K562 (cell line): ENCODE data around the gene DLX4. TPM values are rescaled to one million over a fixed set of nuclear protein-coding genes. Genes with fewer than 3 reads are reported as not detected.

ENCODE experiments used
- ATAC-seq: fragments of 200-7000 bp; cut with Tn5 transposase; 3 replicates; pipeline ENCODE4 v1.9.1; 2020; ENCODE audit warnings: moderate library complexity
- BruUV-seq: library from RNA; stranded (reverse); fragments of 400-500 nt; replicated peaks from 2 replicates; lab custom pipeline; 2021; lab: Mats Ljungman, UMichigan
- CTCF ChIA-PET: fragments of 300-600 bp; formaldehyde crosslinking; extraction: SDS; loops from one replicate; lab custom pipeline; 2021; ENCODE audit warnings: low intra/inter-chr PET ratio; lab: Yijun Ruan, JAX
- POLR2A ChIA-PET: fragments of 300-600, 350-650 bp; sonication (Branson Sonifier 250); formaldehyde crosslinking; extraction: SDS; loops from one replicate; lab custom pipeline; 2021; ENCODE audit warnings: antibody characterized with exemption, inconsistent platforms; lab: Yijun Ruan, JAX
- DNase-seq, 4 experiments: peaks; one replicate each; pipeline versions ENCODE4 v3.0.0 to v3.0.0-alpha.2; 2011 to 2018; ENCODE audit warnings: low spot score in 3 of 4, mixed read lengths in 3 of 4; ENCODE audit errors: extremely low read depth in 1 of 4
- FAIRE-seq: peaks from 2 replicates; lab custom pipeline; 2011; peaks lifted over from hg19 to GRCh38; lab: Jason Lieb, UNC
- H2AFZ ChIP-seq: 2 replicates; pipeline ENCODE4 v1.6.0; 2011; ENCODE audit warnings: low read depth, low read length, control low read depth, inconsistent platforms
- H3K27ac ChIP-seq: fragments of 200-600 bp; 3 replicates; pipeline ENCODE4 v1.8.0; 2011; ENCODE audit warnings: low read depth, mild to moderate bottlenecking, control low read depth, inconsistent platforms, low read length, moderate library complexity, mixed read lengths; ENCODE audit errors: extremely low read depth
- H3K27me3 ChIP-seq, 2 experiments: fragments of 300-600 bp in 1 of 2; 2 replicates in 1 of 2; 3 replicates in 1 of 2; pipeline versions ENCODE4 v1.6.0 to v1.8.0; 2011; ENCODE audit warnings: inconsistent platforms in 2 of 2, low read length in 2 of 2, mild to moderate bottlenecking in 1 of 2, mixed read lengths in 1 of 2, moderate library complexity in 1 of 2; ENCODE audit not compliant: control insufficient read depth in 2 of 2, insufficient read depth in 2 of 2
- H3K36me3 ChIP-seq: fragments of 300-600 bp; 3 replicates; pipeline ENCODE4 v1.8.0; 2011; ENCODE audit warnings: mild to moderate bottlenecking, low read length, inconsistent platforms; ENCODE audit not compliant: control insufficient read depth, insufficient read depth
- H3K4me1 ChIP-seq, 2 experiments: fragments of 200-600 bp in 1 of 2; replicated peaks in 1 of 2; 2 replicates in 1 of 2; 3 replicates in 1 of 2; pipeline versions ENCODE4 v1.5.1 to v1.8.0; 2011; ENCODE audit warnings: inconsistent platforms in 2 of 2, low read length in 2 of 2, mild to moderate bottlenecking in 1 of 2, mixed read lengths in 1 of 2, moderate library complexity in 1 of 2; ENCODE audit not compliant: control insufficient read depth in 2 of 2, insufficient read depth in 2 of 2
- H3K4me2 ChIP-seq: 2 replicates; pipeline ENCODE4 v1.6.1; 2011; ENCODE audit warnings: low read length, control low read depth, inconsistent platforms, mixed read lengths; ENCODE audit not compliant: insufficient read depth
- H3K4me3 ChIP-seq: fragments of 200-600 bp; sonication (generic), shearing (Covaris generic); 2 replicates; pipeline ENCODE4 v1.5.1; 2016; ENCODE audit warnings: control low read depth, inconsistent platforms
- H3K79me2 ChIP-seq: fragments of 200-600 bp; 3 replicates; pipeline ENCODE4 v1.8.0; 2011; ENCODE audit warnings: low read length, inconsistent platforms; ENCODE audit not compliant: control insufficient read depth, insufficient read depth
- H3K9ac ChIP-seq, 2 experiments: 2 replicates each; pipeline versions ENCODE4 v1.6.0 to v1.6.1; 2011; ENCODE audit warnings: low read depth in 2 of 2, low read length in 2 of 2, control low read depth in 1 of 2, inconsistent platforms in 1 of 2, mild to moderate bottlenecking in 1 of 2, mixed read lengths in 1 of 2; ENCODE audit not compliant: insufficient read depth in 1 of 2
- H3K9me1 ChIP-seq: one replicate; pipeline ENCODE4 v1.6.0; 2011; ENCODE audit warnings: inconsistent platforms, mild to moderate bottlenecking, low read length, moderate library complexity; ENCODE audit not compliant: control insufficient read depth, insufficient read depth
- H3K9me3 ChIP-seq: replicated peaks from 2 replicates; pipeline ENCODE4 v1.5.1; 2011; ENCODE audit warnings: low read depth, low read length, inconsistent platforms; ENCODE audit not compliant: control insufficient read depth, insufficient read depth
- H4K20me1 ChIP-seq: replicated peaks from 2 replicates; pipeline ENCODE4 v1.6.1; 2011; ENCODE audit warnings: low read length, inconsistent platforms, mixed read lengths; ENCODE audit not compliant: control insufficient read depth, insufficient read depth
- ARID3B ChIP-seq: fragments of 250-450 bp; sonication (Bioruptor Pico); IDR thresholded peaks from 2 replicates; pipeline ENCODE4 v1.4.0; 2020; ENCODE audit warnings: borderline replicate concordance
- ATF6 ChIP-seq: sonication (generic); formaldehyde crosslinking; IDR thresholded peaks from 2 replicates; pipeline ENCODE4 v1.4.0; 2020; ENCODE audit warnings: mild to moderate bottlenecking, missing genetic modification reagents
- ATF7 ChIP-seq: fragments of 450-650 bp; IDR thresholded peaks from 2 replicates; pipeline ENCODE4 v1.7.1; 2014; ENCODE audit warnings: mild to moderate bottlenecking, moderate library complexity
- PURB ChIP-seq: sonication (generic); formaldehyde crosslinking; IDR thresholded peaks from 2 replicates; pipeline ENCODE4 v1.9.0; 2021; ENCODE audit warnings: low read depth, mild to moderate bottlenecking, missing genetic modification reagents
- ZEB2 ChIP-seq: fragments of 450-650 bp; IDR thresholded peaks from 2 replicates; pipeline ENCODE4 v1.6.1; 2016
- ZNF764 ChIP-seq: fragments of 250-450 bp; sonication (Bioruptor Pico); IDR thresholded peaks from 2 replicates; pipeline ENCODE4 v1.4.0; 2020; ENCODE audit warnings: low read depth, mild to moderate bottlenecking, moderate library complexity
- WGBS: fragments of 100-300 bp; shearing (Covaris generic); methylation state at CpG from one replicate; pipeline ENCODE4 v1.1.6; 2016; ENCODE audit warnings: low coverage, mixed read lengths; ENCODE audit not compliant: insufficient coverage; ENCODE audit errors: missing lambda C conversion rate; 5-methylcytosine and 5-hydroxymethylcytosine counted together
- in situ Hi-C: fragments of 300-500 bp; cut with MboI; formaldehyde crosslinking; loops from 4 replicates; pipeline ENCODE4 v1.15.0; 2018; ENCODE audit warnings: inconsistent platforms, mixed read lengths
- intact Hi-C: fragments of 100-400 bp; cut with micrococcal nuclease; formaldehyde crosslinking; loops from 2 replicates; pipeline ENCODE4 v1.14.2; 2022
- polyA plus RNA-seq, 8 experiments: library from polyadenylated mRNA; depleted of rRNA in 4 of 8; stranded (reverse) in 5 of 8; unstranded in 3 of 8; fragments of >200 nt; fragmentation: Nextera tagmentation in 2 of 8; fragmentation: Illumina TruSeq in 1 of 8; extraction: Ambion mirVana in 2 of 8; extraction: Trizol in 1 of 8; gene quantifications; 2 replicates each; pipeline versions ENCODE4 v1.2.1 to v1.2.3, GENCODE V29; 2011 to 2014; ENCODE audit warnings: inconsistent platforms in 1 of 8, missing spikeins in 1 of 8
- total RNA-seq, 7 experiments: library from RNA; depleted of rRNA in 6 of 7; stranded (reverse); fragments of >200 nt in 6 of 7; fragmentation: Illumina TruSeq in 2 of 7; extraction: Trizol in 2 of 7; gene quantifications; 2 replicates each; pipeline versions ENCODE4 v1.2.1 to v1.2.3, GENCODE V29; 2011 to 2021; ENCODE audit warnings: low replicate concordance in 1 of 7
- TF ChIP-seq, protein P1 (sequence below): fragments of 450-650 bp; formaldehyde crosslinking; conservative IDR thresholded peaks from 2 replicates; pipeline ENCODE4 v1.4.0; 2022; ENCODE audit warnings: mild to moderate bottlenecking, missing genetic modification characterization
- TF ChIP-seq, protein P2 (sequence below): sonication (generic); formaldehyde crosslinking; IDR thresholded peaks from 2 replicates; pipeline ENCODE4 v1.8.1; 2022; ENCODE audit warnings: missing genetic modification reagents

DLX4 gene
- total and polyA plus RNA-seq, 9 of the 15 experiments (the other 6 are each of a cell fraction or from before 2014, with no cell fraction given), result 0.15 to 2.2 (median 0.58) TPM

DNA sequence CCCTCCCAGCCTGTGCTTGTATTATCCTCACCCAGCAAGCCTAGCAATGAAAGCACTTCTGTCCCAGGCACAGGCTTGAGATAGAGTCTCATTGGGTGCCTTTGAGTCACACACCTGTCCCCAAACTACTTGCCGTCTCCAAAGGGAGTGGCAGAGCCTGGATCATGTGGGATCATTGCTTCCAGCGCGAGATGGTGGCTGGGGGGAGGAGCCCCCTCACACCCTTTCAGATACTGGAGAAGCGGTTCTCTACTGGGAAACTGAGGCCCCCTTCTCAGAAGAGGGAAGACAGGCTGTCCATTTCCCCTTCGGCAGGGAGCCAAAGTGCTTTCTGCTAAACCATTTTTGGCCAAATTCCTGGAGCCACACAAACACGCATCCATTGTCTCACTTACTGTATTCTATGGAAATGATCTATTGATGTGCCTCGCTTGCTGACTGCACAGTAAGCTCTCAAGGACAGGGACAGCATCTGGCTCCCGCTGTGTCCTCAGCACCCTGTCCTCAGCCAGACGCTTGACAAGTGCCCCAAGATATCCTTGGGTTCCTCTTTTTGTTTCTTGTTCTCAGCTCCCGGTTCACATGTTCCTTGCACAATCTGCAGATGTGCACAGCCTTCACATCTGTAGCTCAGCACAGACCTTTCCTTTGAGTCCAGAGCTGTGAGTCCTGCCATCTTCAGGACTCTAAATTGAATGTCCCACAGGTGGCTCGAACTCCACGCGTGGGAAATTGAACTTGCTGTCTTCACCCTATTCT lies 52.0 kb downstream of the DLX4 start:
- no peak overlapping the region for H3K9ac ChIP-seq
- in situ Hi-C loops (no loop called here), intact Hi-C loops (no loop called here)
- H4K20me1 ChIP-seq, result no peaks in the 10 kb centered on the region
- no peak overlapping the region for H3K4me3 ChIP-seq
- H3K9me1 ChIP-seq, result no peaks in the 10 kb centered on the region
- DNase-seq, result no peak
- CTCF ChIA-PET, result no interaction called here
- FAIRE-seq, result no peak
- no peaks in the 10 kb centered on the region for H3K36me3 ChIP-seq
- no peak for ATAC-seq
- H3K4me2 ChIP-seq, result no peak overlapping the region
- H2AFZ ChIP-seq, result no peak overlapping the region
- H3K4me1 ChIP-seq, result no peaks in the 10 kb centered on the region
- H3K27me3 ChIP-seq, result peaks cover 0 to 5% of the 10 kb centered on the region in 2 experiments; a peak in 3 of 5 replicates
- BruUV-seq, result no TSS peak
- POLR2A ChIA-PET, result no interaction called here
- WGBS, result 2% methylated on average over 13 of the region's 13 CpGs
- H3K9me3 ChIP-seq, result peaks cover 15% of the 10 kb centered on the region
- TF ChIP-seq ZEB2 (no peak), ATF7 (no peak), PURB (CRISPR knock-in tag) (no peak), ZNF764 (CRISPR knock-in tag) (no peak), ATF6 (CRISPR knock-in tag) (no peak), ARID3B (CRISPR knock-in tag) (no peak)
- TF ChIP-seq, protein P1, sequence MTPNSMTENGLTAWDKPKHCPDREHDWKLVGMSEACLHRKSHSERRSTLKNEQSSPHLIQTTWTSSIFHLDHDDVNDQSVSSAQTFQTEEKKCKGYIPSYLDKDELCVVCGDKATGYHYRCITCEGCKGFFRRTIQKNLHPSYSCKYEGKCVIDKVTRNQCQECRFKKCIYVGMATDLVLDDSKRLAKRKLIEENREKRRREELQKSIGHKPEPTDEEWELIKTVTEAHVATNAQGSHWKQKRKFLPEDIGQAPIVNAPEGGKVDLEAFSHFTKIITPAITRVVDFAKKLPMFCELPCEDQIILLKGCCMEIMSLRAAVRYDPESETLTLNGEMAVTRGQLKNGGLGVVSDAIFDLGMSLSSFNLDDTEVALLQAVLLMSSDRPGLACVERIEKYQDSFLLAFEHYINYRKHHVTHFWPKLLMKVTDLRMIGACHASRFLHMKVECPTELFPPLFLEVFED, result no peak
- TF ChIP-seq, protein P2, sequence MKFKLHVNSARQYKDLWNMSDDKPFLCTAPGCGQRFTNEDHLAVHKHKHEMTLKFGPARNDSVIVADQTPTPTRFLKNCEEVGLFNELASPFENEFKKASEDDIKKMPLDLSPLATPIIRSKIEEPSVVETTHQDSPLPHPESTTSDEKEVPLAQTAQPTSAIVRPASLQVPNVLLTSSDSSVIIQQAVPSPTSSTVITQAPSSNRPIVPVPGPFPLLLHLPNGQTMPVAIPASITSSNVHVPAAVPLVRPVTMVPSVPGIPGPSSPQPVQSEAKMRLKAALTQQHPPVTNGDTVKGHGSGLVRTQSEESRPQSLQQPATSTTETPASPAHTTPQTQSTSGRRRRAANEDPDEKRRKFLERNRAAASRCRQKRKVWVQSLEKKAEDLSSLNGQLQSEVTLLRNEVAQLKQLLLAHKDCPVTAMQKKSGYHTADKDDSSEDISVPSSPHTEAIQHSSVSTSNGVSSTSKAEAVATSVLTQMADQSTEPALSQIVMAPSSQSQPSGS (CRISPR knock-in tag), result no peak
- no peaks in the 10 kb centered on the region for H3K79me2 ChIP-seq
- no peak overlapping the region for H3K27ac ChIP-seq
